SW 1271 (cell line): ENCODE data around the gene CRAMP1.

ENCODE experiments used
- DNase-seq, 2 experiments: peaks; one replicate each; lab custom pipeline; 2025; lab: John Stamatoyannopoulos, UW

CRAMP1 gene

GRCh38 chr16:1632638-1632970 lies 20.4 kb downstream of the CRAMP1 start:
- no peak for DNase-seq

GRCh38 chr16:1633310-1633709 lies 21.1 kb downstream of the CRAMP1 start:
- DNase-seq: no peak

GRCh38 chr16:1634541-1634940 lies 22.4 kb downstream of the CRAMP1 start:
- DNase-seq: no peak

GRCh38 chr16:1635070-1635469 lies 22.9 kb downstream of the CRAMP1 start:
- DNase-seq: no peak

- no peak for DNase-seq
Measured at GRCh38 chr16:1637526-1637925, 25.4 kb downstream of the CRAMP1 start.

GRCh38 chr16:1638757-1639156 lies 26.6 kb downstream of the CRAMP1 start:
- no peak for DNase-seq

- DNase-seq: no peak
Measured at GRCh38 chr16:1639282-1639681, 27.1 kb downstream of the CRAMP1 start.

- DNase-seq: no peak
Measured at GRCh38 chr16:1639860-1640259, 27.7 kb downstream of the CRAMP1 start.

GRCh38 chr16:1640261-1640941 lies 28.2 kb downstream of the CRAMP1 start:
- DNase-seq: no peak

- no peak for DNase-seq
Measured at GRCh38 chr16:1641261-1641660, 29.1 kb downstream of the CRAMP1 start.

- no peak for DNase-seq
Measured at GRCh38 chr16:1642148-1642547, 30.0 kb downstream of the CRAMP1 start.

- no peak for DNase-seq
Measured at GRCh38 chr16:1642753-1643152, 30.6 kb downstream of the CRAMP1 start.

- DNase-seq: no peak
Measured at GRCh38 chr16:1643521-1643920, 31.4 kb downstream of the CRAMP1 start.

- DNase-seq: no peak
Measured at GRCh38 chr16:1645914-1646525, 33.9 kb downstream of the CRAMP1 start.

- no peak for DNase-seq
Measured at GRCh38 chr16:1647856-1648255, 35.7 kb downstream of the CRAMP1 start.

GRCh38 chr16:1650131-1650530 lies 38.0 kb downstream of the CRAMP1 start:
- no peak for DNase-seq

- no peak for DNase-seq
Measured at GRCh38 chr16:1651094-1651973, 39.2 kb downstream of the CRAMP1 start.

- no peak for DNase-seq
Measured at GRCh38 chr16:1651974-1652312, 39.8 kb downstream of the CRAMP1 start.

- DNase-seq: no peak
Measured at GRCh38 chr16:1653023-1653422, 40.9 kb downstream of the CRAMP1 start.

GRCh38 chr16:1654505-1655268 lies 42.5 kb downstream of the CRAMP1 start:
- no peak for DNase-seq

- DNase-seq: no peak
Measured at GRCh38 chr16:1655269-1655807, 43.2 kb downstream of the CRAMP1 start.
